ENCODE measurements around the gene BTN3A1.

Gene BTN3A1

GRCh38 chr6:26440977-26441358 is 38.9 kb downstream of the BTN3A1 start:
- DNase-seq (ENCODE audit: low read depth in 1 of 2, low spot score in 1 of 2): no peak
- TF ChIP-seq POLR2AphosphoS5 (IDR thresholded peaks at IDR 0.05; ENCODE audit: low read depth): no peak
- no peak for TF ChIP-seq SPI1 (IDR thresholded peaks at IDR 0.05; ENCODE audit: borderline replicate concordance, low read depth)
- TF ChIP-seq GABPA (IDR thresholded peaks at IDR 0.05; ENCODE audit: low read depth): no peak
- no peak for TF ChIP-seq CTCF (IDR thresholded peaks at IDR 0.05; ENCODE audit: insufficient read depth, low read length)
- TF ChIP-seq REST (IDR thresholded peaks at IDR 0.05; ENCODE audit: insufficient replicate concordance, low read depth): no peak
- no peaks in the 10 kb centered on the region for H3K27me3 ChIP-seq (ENCODE audit: insufficient read depth, poor library complexity, severe bottlenecking)
- peak overlapping the region; percentile 59 for H3K4me3 ChIP-seq (replicated peaks; ENCODE audit: insufficient read depth, low read length)
- peak overlapping the region; percentile 78 for H3K27ac ChIP-seq (replicated peaks)

GRCh38 chr6:26441977-26442376 is 39.9 kb downstream of the BTN3A1 start:
- H3K27ac ChIP-seq (replicated peaks): no peak overlapping the region
- TF ChIP-seq GABPA (IDR thresholded peaks at IDR 0.05; ENCODE audit: low read depth): no peak
- TF ChIP-seq POLR2AphosphoS5 (IDR thresholded peaks at IDR 0.05; ENCODE audit: low read depth): no peak
- TF ChIP-seq REST (IDR thresholded peaks at IDR 0.05; ENCODE audit: insufficient replicate concordance, low read depth): no peak
- TF ChIP-seq CTCF (IDR thresholded peaks at IDR 0.05; ENCODE audit: insufficient read depth, low read length): no peak
- TF ChIP-seq SPI1 (IDR thresholded peaks at IDR 0.05; ENCODE audit: borderline replicate concordance, low read depth): no peak
- DNase-seq (ENCODE audit: low read depth in 1 of 2, low spot score in 1 of 2): no peak
- no peaks in the 10 kb centered on the region for H3K27me3 ChIP-seq (ENCODE audit: insufficient read depth, poor library complexity, severe bottlenecking)
- no peak overlapping the region for H3K4me3 ChIP-seq (replicated peaks; ENCODE audit: insufficient read depth, low read length)

GRCh38 chr6:26445934-26446667 is 44.0 kb downstream of the BTN3A1 start:
- no peak overlapping the region for H3K4me3 ChIP-seq (replicated peaks; ENCODE audit: insufficient read depth, low read length)
- no peaks in the 10 kb centered on the region for H3K27me3 ChIP-seq (ENCODE audit: insufficient read depth, poor library complexity, severe bottlenecking)
- no peak for DNase-seq (ENCODE audit: low read depth in 1 of 2, low spot score in 1 of 2)
- TF ChIP-seq CTCF (IDR thresholded peaks at IDR 0.05; ENCODE audit: insufficient read depth, low read length): no peak
- no peak for TF ChIP-seq SPI1 (IDR thresholded peaks at IDR 0.05; ENCODE audit: borderline replicate concordance, low read depth)
- TF ChIP-seq GABPA (IDR thresholded peaks at IDR 0.05; ENCODE audit: low read depth): no peak
- no peak for TF ChIP-seq POLR2AphosphoS5 (IDR thresholded peaks at IDR 0.05; ENCODE audit: low read depth)
- TF ChIP-seq REST (IDR thresholded peaks at IDR 0.05; ENCODE audit: insufficient replicate concordance, low read depth): no peak
- H3K27ac ChIP-seq (replicated peaks): no peak overlapping the region
